Raji (cell line): ENCODE data around the gene FAM181B.

Source experiments
- POLR2A ChIP-seq: IDR thresholded peaks from 2 replicates; pipeline ENCODE4 v1.6.1; 2011; ENCODE audit warnings: low read depth, low read length, control low read depth; ENCODE audit not compliant: insufficient read depth

The FAM181B gene

GRCh38 chr11:82718307-82718706 is 15.4 kb downstream of the FAM181B start:
- no peak for TF ChIP-seq POLR2A

DNA sequence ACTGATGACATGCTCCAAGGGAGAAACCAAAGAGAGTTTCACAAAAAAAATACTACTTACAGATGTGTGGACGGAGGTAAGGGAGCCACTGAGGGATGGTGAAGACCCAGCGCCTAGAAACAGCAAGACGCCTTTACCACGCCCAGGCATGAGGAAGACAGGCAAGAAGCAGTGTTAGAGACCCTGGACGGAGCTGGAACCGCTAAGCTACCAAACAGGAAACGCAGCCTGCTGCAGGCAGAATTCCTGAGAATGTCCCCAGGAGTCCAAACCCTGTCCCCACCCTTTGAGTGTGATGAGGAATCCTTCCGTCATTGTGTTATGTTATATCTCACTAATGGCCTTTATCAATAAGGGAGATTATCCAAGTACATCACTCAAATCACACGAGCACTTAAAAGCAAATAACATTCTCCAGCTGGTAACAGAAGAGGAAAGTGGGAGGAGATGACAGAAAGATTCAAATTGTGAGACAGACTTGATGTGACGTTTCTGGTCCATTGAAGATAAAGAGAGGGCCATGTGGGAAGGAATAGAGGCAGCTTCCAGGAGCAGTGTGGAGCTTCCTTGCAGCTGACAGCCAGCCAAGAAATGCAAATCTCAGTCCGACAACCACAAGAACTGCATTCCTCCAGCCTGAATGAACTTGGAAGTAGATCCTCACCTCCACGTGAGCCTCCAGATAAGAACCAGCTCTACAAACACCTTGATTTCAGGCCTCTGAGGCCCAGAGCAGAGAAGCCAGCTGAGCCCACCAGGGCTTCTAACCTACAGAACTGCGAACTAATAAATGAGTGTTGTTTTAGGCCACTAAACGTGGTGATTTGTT is 19.1 kb downstream of the FAM181B start:
- no peak for TF ChIP-seq POLR2A

- TF ChIP-seq POLR2A = no peak
Measured at GRCh38 chr11:82711648-82712047, 22.0 kb downstream of the FAM181B start.

GRCh38 chr11:82703796-82704195 is 29.9 kb downstream of the FAM181B start:
- TF ChIP-seq POLR2A = no peak

- TF ChIP-seq POLR2A = no peak
Measured at GRCh38 chr11:82703226-82703625, 30.4 kb downstream of the FAM181B start.

DNA sequence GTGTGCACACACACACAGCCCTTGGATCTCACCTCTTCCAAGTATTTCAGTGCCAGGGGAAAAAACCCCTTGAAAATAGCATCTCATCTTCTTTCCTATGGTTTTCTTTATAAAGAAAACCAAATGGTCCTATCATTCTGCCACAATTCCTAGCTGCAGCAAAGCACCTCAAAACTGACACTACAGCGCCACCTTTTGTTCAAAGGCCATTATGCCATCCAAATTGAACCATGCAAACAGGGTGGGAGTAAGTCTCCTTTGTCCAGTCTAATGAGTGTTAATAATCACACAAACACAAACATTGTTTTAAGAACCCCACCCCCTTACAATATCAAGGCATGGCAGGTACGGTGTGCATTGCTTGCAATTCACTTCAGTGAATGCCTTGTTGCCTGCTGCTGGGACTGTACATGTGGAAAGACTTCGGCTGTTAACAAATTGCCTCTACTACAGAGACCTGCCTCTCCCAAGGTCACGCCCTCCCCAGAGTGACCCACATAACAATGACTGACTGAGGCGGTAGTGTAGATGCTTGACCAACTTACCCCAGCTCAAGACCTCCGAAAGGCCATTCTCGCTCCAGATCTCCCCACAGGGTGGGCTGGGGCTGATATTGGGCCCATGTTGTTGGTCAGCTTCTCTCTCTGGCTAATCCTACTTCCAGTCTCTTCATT is 31.7 kb downstream of the FAM181B start:
- no peak for TF ChIP-seq POLR2A

GRCh38 chr11:82698576-82699352 is 34.9 kb downstream of the FAM181B start:
- TF ChIP-seq POLR2A = no peak

DNA sequence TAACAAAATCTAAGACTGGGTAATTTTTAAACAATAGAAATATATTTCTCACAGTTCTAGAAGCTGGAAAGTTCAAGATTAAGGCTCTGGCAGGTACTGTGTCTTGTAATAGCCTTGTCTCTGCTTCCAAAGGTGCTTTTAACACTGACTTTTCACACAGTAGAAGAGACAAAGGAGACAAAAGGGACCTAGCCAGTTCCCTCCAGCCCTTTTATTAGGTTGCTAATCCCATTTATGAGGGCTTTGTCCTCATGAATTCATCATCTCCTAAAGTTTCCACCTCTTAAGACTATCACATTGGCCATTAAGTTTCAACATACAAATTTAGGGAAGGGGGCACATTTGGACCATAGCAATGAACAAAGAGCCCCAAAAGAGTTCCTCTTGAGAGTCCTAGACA is 40.7 kb downstream of the FAM181B start:
- TF ChIP-seq POLR2A = no peak

- TF ChIP-seq POLR2A = no peak
Measured at GRCh38 chr11:82686211-82686610, 47.5 kb downstream of the FAM181B start.

DNA sequence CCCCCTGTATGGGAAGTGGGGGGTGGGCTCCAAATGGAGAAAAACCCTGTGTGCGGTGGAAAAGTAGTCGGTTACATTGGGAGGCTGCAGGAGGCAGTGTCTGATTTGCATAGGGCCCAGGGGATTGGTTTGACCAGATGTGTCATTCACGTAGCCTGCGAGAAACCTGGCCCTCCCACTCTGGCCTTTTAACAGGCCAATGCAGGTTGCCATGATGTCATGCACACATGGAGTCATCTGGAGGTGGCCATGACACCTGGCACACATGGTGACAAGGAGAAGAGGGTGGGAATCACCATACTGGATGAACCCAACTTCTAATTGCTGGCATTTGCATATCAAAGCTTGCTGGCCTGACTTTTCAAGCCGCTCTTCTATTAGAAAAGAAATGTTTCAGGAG is 50.6 kb downstream of the FAM181B start:
- TF ChIP-seq POLR2A = no peak

DNA sequence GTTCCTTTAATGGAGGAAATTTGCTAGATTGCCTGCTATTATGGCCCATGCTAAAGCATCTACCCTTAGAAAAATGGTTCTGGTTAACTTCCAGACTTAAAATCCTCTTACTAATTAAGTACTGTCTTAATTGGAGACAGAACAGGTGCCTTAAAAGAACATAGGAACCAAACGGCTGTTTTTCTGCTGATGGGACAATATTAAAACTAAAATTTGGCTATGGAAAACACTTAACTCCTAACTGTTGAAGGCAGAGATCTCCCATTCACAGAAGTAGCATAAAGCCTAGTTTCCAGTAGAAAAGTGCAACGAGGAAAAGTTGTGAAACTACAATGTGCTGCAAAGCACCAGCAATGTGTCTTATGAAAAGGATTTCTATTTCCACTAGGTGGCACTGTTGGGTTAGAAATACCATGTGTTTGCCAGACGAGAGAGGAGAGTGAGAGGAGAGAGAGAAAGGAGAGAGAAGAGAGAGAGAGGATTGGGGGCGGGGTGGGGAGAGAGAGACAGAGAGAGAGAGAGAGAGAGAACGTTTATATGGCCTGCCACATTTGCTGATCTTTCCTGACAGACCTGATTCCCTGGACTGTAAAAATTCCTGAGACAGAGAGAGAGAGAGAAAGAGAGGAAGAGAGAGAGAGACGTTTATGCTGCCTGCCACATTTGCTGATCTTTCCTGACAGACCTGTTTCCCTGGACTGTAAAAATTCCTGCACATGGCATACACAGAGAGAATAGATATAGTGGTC is 51.5 kb downstream of the FAM181B start:
- TF ChIP-seq POLR2A = no peak

- no peak for TF ChIP-seq POLR2A
Measured at GRCh38 chr11:82680252-82680651, 53.4 kb downstream of the FAM181B start.
